ENCODE data around the gene NEK11. TPM values are rescaled to one million over a fixed set of nuclear protein-coding genes. Genes with fewer than 3 reads are reported as not detected.

Gene NEK11
- polyA plus RNA-seq, 1 experiment: 2.6 TPM

DNA sequence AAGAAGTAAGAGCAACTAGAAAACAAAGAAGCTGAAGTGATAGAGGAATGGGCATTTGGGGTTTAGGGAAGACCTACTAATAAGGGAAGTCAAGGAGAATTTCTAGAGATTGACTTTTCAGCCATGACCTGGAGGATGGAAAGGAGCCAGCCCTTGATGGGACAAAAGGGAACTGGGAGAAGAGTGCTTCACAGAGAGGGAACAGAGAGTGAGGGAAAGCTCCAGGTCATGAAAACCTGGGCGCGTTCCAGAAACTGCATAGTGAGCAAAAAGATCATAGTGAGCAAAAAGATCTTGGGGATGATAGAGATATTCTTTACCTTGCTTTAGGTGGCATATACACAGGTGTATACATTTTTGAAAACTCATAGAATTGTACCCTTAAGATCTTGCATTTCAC lies 211.8 kb downstream of the NEK11 start:
- DNase-seq (ENCODE audit: low read depth): no peak
- CTCF ChIA-PET: no interaction called here
- POLR2A ChIA-PET: interaction anchor here (0.6 kb wide), 2 partner anchors 17 to 34 kb away, joined by 3 to 6 read pairs; no protein-coding TSS in a partner anchor
- TF ChIP-seq, protein P1, sequence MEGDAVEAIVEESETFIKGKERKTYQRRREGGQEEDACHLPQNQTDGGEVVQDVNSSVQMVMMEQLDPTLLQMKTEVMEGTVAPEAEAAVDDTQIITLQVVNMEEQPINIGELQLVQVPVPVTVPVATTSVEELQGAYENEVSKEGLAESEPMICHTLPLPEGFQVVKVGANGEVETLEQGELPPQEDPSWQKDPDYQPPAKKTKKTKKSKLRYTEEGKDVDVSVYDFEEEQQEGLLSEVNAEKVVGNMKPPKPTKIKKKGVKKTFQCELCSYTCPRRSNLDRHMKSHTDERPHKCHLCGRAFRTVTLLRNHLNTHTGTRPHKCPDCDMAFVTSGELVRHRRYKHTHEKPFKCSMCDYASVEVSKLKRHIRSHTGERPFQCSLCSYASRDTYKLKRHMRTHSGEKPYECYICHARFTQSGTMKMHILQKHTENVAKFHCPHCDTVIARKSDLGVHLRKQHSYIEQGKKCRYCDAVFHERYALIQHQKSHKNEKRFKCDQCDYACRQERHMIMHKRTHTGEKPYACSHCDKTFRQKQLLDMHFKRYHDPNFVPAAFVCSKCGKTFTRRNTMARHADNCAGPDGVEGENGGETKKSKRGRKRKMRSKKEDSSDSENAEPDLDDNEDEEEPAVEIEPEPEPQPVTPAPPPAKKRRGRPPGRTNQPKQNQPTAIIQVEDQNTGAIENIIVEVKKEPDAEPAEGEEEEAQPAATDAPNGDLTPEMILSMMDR (IDR thresholded peaks at IDR 0.05; ENCODE audit: insufficient read depth, low read depth, low read length): no peak
- Histone ChIP-seq H3K4me3 (ENCODE audit: low read depth, low read length) (no peak overlapping the region), H3K36me3 (ENCODE audit: control insufficient read depth, insufficient read depth, low read length) (no peaks in the 10 kb centered on the region), H3K27me3 (ENCODE audit: control insufficient read depth, insufficient read depth, low read length) (no peaks in the 10 kb centered on the region)

DNA sequence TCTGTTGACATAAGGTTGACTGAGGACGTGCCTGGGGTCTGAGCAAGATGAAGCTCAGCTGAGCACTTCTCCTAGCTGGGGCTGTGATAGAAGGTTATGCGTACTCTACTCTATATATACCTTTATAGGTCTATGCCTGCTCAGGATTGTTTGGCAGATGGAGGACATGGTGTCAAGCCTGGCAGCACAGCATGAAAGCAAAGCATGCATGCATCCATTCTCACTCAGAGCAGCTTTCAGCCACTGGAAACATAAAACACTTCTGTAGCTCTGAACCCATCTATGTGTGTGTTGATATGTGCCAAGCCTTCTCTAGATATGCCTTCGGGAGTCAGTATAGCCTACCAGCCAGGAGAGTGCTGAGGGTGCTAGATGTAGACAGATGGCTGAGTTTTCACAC lies 212.6 kb downstream of the NEK11 start:
- DNase-seq (ENCODE audit: low read depth): no peak
- no peak overlapping the region for H3K4me3 ChIP-seq (ENCODE audit: low read depth, low read length)
- no peaks in the 10 kb centered on the region for H3K27me3 ChIP-seq (ENCODE audit: control insufficient read depth, insufficient read depth, low read length)
- ChIA-PET CTCF (no interaction called here), POLR2A (no interaction called here)
- no peaks in the 10 kb centered on the region for H3K36me3 ChIP-seq (ENCODE audit: control insufficient read depth, insufficient read depth, low read length)
- TF ChIP-seq, protein P1 (IDR thresholded peaks at IDR 0.05; ENCODE audit: insufficient read depth, low read depth, low read length): no peak

DNA sequence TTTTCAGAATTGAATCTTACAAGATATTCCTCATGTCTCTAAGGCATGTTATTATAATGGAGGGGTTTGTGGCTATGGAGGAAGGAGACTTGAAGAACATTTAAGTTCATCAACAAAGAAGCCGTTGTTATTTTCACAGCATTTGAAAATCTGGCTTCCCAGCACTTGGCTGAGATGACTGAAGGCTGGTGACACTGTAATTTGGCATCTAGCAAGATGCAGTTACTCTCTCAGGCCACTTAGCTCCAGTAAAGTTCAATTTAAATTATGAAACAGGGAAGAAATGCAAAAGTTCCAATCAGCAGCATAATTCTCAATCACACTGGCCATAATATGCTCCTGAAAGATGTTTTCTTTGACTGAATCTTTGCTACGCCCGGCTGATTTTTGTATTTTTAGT lies 215.5 kb downstream of the NEK11 start:
- POLR2A ChIA-PET: no interaction called here

DNA sequence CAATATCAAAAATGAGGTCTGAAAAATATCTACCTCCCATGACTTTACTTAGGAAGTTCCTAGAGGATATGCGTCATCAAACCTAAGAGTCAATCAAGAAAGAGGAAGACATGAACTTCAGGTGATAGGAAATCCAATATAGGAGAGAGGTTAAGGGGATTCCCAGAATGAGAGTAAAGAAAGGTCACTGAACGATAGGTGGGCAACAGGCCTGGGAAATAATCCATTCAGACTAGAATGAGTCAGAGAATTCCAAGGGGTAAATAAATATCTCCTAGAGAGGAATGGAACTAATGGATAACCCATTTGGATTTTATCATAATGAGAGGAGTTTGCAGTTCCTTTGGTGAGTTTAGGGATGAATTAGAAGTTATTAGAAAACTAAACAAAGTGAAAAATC lies 223.8 kb downstream of the NEK11 start:
- ChIA-PET POLR2A (no interaction called here), CTCF (no interaction called here)
- Histone ChIP-seq H3K4me3 (ENCODE audit: low read depth, low read length) (no peak overlapping the region), H3K27me3 (ENCODE audit: control insufficient read depth, insufficient read depth, low read length) (no peaks in the 10 kb centered on the region), H3K36me3 (ENCODE audit: control insufficient read depth, insufficient read depth, low read length) (no peaks in the 10 kb centered on the region)
- no peak for DNase-seq (ENCODE audit: low read depth)
- TF ChIP-seq, protein P1 (IDR thresholded peaks at IDR 0.05; ENCODE audit: insufficient read depth, low read depth, low read length): no peak

More for the DNA sequence above, 215.5 kb downstream of the NEK11 start:
- CTCF ChIA-PET: no interaction called here
- no peak for DNase-seq (ENCODE audit: low read depth)
- TF ChIP-seq, protein P1 (IDR thresholded peaks at IDR 0.05; ENCODE audit: insufficient read depth, low read depth, low read length): no peak
- Histone ChIP-seq H3K27me3 (ENCODE audit: control insufficient read depth, insufficient read depth, low read length) (no peaks in the 10 kb centered on the region), H3K4me3 (ENCODE audit: low read depth, low read length) (no peak overlapping the region), H3K36me3 (ENCODE audit: control insufficient read depth, insufficient read depth, low read length) (no peaks in the 10 kb centered on the region)

DNA sequence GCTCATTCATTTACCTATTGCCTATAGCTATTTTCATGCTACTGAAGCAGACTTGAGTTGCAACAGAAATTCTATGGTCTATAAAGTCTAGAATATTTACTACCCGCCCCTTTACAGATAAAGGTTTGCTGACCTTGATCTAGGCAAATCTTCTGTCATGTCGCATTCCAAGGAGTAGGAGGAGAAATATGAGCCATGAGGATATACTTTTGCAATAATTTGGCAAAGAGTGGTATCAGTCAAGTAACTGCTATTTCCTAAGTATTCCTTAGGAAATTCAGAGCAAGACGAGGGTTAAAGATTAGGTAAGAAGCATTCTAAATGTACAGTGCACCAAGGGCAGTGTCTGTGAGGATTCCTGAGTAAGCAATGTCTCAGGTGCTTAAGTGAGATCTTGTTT lies 233.8 kb downstream of the NEK11 start:
- TF ChIP-seq, protein P1 (IDR thresholded peaks at IDR 0.05; ENCODE audit: insufficient read depth, low read depth, low read length): no peak
- no peak for DNase-seq (ENCODE audit: low read depth)
- Histone ChIP-seq H3K4me3 (ENCODE audit: low read depth, low read length) (no peak overlapping the region), H3K36me3 (ENCODE audit: control insufficient read depth, insufficient read depth, low read length) (no peaks in the 10 kb centered on the region), H3K27me3 (ENCODE audit: control insufficient read depth, insufficient read depth, low read length) (no peaks in the 10 kb centered on the region)
- CTCF ChIA-PET: interaction anchor here (0.8 to 1.0 kb wide), 2 partner anchors 9 to 23 kb away, joined by 3 read pairs; no protein-coding TSS in a partner anchor
- POLR2A ChIA-PET: no interaction called here

All from BJ (cell line).